NCI-H1417 (cell line): ENCODE results near the gene PARD3B.
A peak's percentile ranks its signal among the peaks of the same experiment; 100 is the strongest.

Experiments used
- DNase-seq, 3 experiments: peaks; one replicate each; lab custom pipeline; 2025; lab: John Stamatoyannopoulos, UW

Gene PARD3B

DNA sequence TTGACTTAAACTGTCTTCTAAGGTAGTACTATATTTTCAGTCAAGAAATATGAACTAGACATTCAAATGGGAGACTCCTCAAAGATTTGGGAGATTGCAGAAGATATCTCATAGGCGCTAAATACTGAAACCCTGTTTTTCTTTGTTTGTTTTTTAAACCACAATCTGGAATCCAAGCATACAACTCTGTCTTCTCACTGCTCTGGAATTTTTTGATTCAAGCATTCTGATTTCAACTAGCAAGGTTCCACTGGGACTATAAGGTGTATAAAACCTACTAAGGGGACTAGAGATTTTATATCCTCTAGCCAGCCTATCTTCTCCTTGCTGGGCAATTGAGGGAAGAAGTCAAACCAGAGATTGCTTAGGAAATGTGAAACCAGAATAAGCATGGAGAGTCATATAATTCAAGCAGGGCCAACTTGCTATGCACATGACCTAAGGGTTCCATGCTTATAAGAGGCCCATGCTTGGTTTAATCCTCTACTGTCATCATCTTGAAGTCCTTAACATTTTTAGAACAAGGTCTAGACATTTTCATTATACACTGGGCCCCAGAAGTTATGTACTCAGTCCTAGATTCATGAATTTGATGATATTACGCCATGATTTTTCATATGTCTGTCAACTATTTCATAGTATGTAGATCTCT lies 405.5 kb downstream of the PARD3B start:
- DNase-seq, result no peak

DNA sequence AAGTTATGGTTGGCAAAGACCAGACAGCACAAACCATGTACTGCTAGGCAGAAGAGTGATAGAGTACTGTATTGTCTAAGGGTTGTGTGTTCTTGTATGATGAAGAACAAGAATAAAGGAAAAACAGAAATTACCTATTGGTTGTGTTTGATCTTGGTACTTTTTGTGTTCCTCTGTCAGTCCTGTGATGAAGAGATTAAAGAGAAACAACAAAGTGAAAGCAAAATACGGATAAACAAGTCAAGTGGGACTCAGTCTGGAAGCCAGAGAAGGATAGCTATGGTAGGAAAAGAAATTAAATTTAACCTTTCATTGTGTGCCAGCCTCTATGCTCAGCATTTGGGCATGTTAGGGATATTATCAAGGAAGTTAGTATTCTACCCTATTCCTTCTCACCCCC lies 413.1 kb downstream of the PARD3B start:
- DNase-seq, result no peak

DNA sequence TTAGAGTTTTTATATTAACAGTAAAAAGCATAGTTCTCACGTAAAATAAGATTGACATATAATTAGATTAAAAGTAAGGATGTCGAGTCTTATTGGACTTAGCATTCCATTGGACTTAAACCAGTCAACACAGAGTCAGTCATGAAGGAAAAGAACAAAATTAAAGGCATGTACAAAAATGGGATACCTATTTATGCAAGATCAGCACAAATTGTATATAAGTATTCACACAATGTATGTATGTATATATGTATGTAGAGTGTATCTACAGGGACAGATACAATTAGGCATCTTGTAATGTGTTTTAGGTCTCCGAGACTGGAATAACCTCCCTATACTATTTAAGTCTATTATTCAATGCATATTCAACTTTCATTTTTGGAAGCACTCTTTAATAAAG lies 419.1 kb downstream of the PARD3B start:
- DNase-seq, result no peak

- no peak for DNase-seq
These were observed 421.0 kb downstream of the PARD3B start for GRCh38 chr2:204966245-204966644.

DNA sequence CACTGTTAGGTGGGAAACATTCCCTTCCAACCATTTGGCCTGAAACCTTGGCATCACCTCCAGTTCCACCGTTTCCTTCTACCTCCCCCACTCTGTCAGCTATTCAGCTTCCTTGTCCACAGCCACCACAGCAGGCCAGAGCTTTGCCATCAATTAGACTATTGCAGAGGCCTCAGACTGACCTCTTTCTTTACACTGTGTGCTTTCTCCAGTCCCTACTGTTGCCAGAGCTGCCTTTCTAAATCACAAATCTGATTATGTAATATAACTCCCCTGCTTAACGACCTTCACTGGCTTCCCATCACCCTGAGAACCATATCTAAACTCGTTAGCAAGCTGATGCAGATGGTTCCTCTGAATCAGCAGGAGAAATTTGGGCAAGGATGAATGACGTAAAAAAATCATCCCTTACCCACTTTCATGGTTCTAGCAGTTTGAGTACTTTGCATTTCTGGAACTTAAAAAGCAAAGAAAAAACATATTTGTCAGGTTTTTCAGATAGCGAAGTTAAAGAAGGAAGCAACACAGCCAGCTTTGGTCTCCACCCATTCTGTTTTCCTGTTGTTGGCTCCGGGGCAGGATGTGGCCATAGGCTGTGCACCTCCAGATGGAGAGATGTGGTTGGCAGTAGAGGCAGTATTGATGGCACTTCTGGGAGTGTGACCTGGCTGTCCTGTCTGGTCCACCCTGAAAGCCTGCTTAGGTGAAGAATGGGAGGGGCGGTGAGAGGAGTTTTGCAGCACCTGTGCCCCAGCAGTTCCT lies 422.1 kb downstream of the PARD3B start:
- peak in 1 of 3 experiments; percentile 8 for DNase-seq

GRCh38 chr2:204971206-204971907 lies 426.1 kb downstream of the PARD3B start:
- DNase-seq, result no peak

- DNase-seq, result no peak
These were observed 426.9 kb downstream of the PARD3B start for GRCh38 chr2:204972161-204972560.

DNA sequence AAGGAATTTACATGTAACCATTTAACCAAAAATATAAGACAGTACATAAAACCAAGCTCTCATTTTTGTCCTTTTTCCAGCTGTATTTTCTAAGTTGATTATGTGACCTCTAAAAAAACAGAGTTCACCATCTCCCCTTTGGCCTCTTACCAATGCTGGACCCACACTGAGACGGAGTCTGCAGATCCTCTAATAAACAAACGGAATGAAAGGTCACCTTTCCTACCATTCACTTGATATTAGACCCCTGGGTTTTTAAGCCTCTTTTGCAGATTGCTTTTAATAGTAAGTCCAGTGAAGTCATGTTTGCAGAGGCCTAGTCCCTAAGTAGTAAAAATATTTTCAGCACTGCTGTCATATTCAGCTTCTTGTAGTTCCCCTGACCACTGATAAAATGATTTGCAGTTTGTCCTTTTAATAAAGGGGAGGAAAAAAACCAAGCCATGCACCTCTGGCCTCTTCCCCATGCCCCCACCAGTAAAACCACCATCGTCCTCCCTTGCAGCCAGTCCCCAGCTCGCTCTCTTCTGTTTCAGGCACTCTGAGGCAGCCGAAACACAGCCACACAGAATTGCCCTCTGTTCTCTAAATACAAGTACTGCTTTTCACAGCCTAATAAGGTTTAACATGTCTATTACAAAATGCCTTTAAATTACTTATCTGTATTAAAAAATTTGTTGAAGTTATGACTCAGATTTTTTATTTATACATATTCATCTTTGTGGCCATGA lies 427.5 kb downstream of the PARD3B start:
- DNase-seq, result no peak

DNA sequence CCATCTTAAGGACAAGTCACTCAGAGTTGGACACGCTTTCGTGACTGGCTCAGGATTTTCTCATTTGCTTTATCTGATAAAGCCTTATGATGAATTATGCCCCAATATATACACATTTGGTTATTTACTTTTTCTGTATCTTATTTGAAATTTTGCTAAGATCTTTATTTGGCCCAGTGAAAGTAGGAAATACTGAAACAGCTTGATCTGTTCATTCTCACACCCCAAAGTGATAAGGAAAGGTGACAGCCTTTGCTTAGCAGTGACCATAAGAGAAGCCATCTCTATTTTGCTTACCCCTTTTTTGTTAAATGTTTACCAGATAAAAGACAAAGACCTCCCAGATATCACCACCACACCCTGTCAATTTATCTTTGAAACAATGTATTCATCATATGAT lies 428.3 kb downstream of the PARD3B start:
- DNase-seq, result no peak

- DNase-seq, result no peak
These were observed 429.2 kb downstream of the PARD3B start for GRCh38 chr2:204974487-204974886.

GRCh38 chr2:204977914-204978313 lies 432.6 kb downstream of the PARD3B start:
- DNase-seq, result no peak

DNA sequence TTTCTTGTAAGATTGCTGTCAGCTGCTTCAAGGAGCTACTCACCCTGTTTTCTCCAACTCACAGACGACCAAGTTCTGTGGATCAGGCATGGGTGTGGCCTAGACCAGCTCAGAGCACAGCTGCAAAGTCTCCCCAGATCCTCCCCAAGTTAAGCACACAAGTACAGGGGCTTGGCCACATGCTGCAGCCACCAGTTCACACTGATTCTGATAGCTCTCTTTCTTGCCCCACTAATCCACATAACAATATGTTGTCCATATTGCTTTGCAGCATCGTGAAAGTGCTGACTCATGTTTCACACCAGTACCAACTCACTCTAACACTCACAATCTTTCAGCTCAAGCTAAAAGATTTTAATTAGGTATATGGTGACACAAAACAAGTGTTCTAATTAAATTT lies 437.0 kb downstream of the PARD3B start:
- DNase-seq, result peak in 1 of 3 experiments; percentile 10

- DNase-seq, result peak in 1 of 3 experiments; percentile 23
These were observed 439.2 kb downstream of the PARD3B start for GRCh38 chr2:204984518-204984917.

DNA sequence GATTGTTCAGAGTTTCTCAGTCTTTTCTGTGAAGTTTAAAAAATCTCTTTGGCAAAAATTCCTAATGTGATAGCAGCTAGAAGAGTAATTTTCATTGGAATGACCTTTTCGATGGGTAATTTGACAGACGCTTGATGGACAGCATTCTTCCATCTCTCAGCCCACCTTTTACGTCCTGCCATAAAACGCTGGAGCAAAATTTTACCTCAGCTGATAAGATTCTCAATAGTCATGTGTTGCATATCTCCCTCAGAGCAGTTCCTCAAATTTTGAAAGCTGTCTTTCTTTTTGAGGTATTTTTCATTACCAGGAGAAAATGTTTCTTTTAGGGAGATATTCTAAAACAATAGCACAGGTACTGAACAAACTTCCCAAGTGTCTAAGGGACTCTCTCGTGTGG lies 441.4 kb downstream of the PARD3B start:
- no peak for DNase-seq

GRCh38 chr2:204988836-204989235 lies 443.6 kb downstream of the PARD3B start:
- no peak for DNase-seq

DNA sequence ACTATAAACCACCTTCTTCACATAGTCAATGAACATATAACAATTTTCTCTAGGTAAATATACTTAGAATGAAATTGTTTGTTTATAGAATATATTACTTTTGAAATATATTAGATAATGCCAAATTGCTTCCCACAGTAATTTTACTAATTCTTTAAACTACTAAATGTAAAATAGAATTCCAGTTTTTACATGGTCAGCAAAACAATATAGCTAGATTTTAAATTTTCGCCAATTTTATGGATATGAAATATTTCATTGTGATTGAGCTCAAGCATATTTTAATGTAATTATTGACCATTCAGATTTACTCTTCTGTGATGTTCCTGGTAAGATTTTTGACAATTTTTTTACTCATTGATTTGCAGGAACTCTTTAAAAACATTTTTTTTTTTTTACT lies 444.6 kb downstream of the PARD3B start:
- DNase-seq, result no peak

GRCh38 chr2:205001300-205001966 lies 456.2 kb downstream of the PARD3B start:
- no peak for DNase-seq

DNA sequence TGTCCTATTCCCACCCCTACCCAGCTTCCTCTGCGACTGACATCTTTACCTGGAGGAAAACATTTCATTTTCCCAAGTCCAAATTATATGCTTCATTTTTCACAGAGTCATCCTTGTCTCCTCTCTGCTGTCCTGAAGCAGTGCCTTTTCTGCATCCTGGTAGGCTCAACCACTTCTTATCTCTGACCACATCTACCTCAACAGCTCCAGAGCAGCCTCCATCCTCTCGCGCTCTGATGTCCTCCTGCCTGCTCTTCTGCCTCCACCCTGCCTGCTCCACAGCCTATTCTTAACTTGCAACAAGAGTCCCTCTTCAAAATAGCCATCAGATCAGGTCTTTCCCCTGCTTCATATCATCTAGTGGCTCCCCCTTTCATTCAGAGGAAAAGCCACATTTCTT lies 457.1 kb downstream of the PARD3B start:
- no peak for DNase-seq

GRCh38 chr2:205003288-205003687 lies 458.0 kb downstream of the PARD3B start:
- DNase-seq, result no peak

- no peak for DNase-seq
These were observed 464.9 kb downstream of the PARD3B start for GRCh38 chr2:205010196-205010595.

- DNase-seq, result no peak
These were observed 465.8 kb downstream of the PARD3B start for GRCh38 chr2:205011031-205011430.

DNA sequence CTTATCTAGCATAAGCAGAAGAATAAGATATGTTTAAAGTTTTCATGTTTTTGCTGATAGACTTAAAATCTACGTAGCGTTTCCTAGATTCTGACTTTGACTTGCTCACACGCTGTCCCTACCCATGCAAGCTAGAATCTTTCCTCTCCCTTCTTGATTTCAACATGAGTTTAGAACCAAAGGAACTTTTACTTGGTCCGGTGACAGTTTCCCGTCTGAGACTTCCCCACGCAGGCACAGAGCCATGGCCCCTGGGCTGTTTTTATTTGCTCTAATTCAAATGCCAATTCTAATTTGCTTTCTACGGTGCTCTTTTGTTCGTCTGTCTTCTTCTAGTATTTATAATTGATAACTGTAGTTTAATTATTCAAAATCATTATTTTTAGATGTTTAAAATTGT lies 467.7 kb downstream of the PARD3B start:
- no peak for DNase-seq
